Eye (tissue), 1 donor: Measurements from ENCODE around the gene SNRPA.

ENCODE experiments used
- DNase-seq: peaks from one replicate; pipeline ENCODE4 v3.0.0-alpha.2; 2015

Gene SNRPA

GRCh38 chr19:40802300-40803169 is 51.5 kb downstream of the SNRPA start:
- DNase-seq = no peak

GRCh38 chr19:40803170-40803856 is 52.3 kb downstream of the SNRPA start:
- no peak for DNase-seq

GRCh38 chr19:40803857-40804782 is 53.1 kb downstream of the SNRPA start:
- no peak for DNase-seq

- DNase-seq = peak; percentile 17
These were observed 53.8 kb downstream of the SNRPA start for GRCh38 chr19:40804783-40805242.

GRCh38 chr19:40805258-40805868 is 54.4 kb downstream of the SNRPA start:
- no peak for DNase-seq

- peak; percentile 97 for DNase-seq
These were observed 55.6 kb downstream of the SNRPA start for GRCh38 chr19:40806423-40807146.

- peak; percentile 15 for DNase-seq
These were observed 56.4 kb downstream of the SNRPA start for GRCh38 chr19:40807147-40808020.

- no peak for DNase-seq
These were observed 57.0 kb downstream of the SNRPA start for GRCh38 chr19:40808021-40808325.

- no peak for DNase-seq
These were observed 57.5 kb downstream of the SNRPA start for GRCh38 chr19:40808497-40808896.

GRCh38 chr19:40809358-40810086 is 58.5 kb downstream of the SNRPA start:
- no peak for DNase-seq

- DNase-seq = peak; percentile 36
These were observed 59.2 kb downstream of the SNRPA start for GRCh38 chr19:40810160-40810559.

- DNase-seq = peak; percentile 90
These were observed 59.8 kb downstream of the SNRPA start for GRCh38 chr19:40810649-40811408.

- DNase-seq = peak; percentile 65
These were observed 60.7 kb downstream of the SNRPA start for GRCh38 chr19:40811478-40812341.

GRCh38 chr19:40812571-40812970 is 61.6 kb downstream of the SNRPA start:
- peak; percentile 4 for DNase-seq

GRCh38 chr19:40813182-40813581 is 62.2 kb downstream of the SNRPA start:
- DNase-seq = peak; percentile 19
